Measurements from ENCODE around the gene TEX44.

DNA sequence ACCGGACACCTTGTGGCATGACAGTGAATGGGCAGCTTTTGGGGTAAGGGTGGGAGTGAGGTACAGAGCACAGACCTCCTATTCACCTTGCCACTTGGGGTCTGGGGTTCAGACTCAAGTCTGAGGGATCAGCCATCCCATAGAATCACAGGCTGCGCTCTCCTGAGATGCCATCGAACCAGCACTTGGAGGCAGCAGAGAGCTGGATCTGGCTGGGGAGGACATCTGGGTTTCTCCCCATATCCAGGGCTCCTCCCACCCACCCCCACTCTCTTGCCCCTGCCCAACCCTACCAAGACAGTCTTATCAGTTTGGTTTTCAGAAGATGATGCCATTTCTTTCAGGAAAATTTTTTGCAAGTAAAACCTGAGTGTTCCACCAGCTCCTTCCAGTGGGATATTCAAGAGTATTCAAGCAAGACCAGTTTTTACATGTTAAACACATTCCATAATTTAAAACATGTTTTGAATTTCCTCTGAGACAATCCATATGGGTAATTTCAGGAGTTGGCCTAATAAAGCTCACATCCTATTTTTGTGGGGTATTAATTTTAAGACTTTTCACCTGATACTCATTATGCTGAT, 29.2 kb upstream of the TEX44 start:
- TF ChIP-seq, protein P1, sequence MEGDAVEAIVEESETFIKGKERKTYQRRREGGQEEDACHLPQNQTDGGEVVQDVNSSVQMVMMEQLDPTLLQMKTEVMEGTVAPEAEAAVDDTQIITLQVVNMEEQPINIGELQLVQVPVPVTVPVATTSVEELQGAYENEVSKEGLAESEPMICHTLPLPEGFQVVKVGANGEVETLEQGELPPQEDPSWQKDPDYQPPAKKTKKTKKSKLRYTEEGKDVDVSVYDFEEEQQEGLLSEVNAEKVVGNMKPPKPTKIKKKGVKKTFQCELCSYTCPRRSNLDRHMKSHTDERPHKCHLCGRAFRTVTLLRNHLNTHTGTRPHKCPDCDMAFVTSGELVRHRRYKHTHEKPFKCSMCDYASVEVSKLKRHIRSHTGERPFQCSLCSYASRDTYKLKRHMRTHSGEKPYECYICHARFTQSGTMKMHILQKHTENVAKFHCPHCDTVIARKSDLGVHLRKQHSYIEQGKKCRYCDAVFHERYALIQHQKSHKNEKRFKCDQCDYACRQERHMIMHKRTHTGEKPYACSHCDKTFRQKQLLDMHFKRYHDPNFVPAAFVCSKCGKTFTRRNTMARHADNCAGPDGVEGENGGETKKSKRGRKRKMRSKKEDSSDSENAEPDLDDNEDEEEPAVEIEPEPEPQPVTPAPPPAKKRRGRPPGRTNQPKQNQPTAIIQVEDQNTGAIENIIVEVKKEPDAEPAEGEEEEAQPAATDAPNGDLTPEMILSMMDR (IDR thresholded peaks at IDR 0.05; ENCODE audit: poor library complexity, severe bottlenecking), result no peak
- TF ChIP-seq EP300 (conservative IDR thresholded peaks at IDR 0.05; ENCODE audit: poor library complexity, severe bottlenecking), result no peak
- no peak for TF ChIP-seq EZH2 (IDR thresholded peaks at IDR 0.05; ENCODE audit: borderline replicate concordance, insufficient read depth, low read length, poor library complexity, severe bottlenecking)
- no peak for TF ChIP-seq SMC3 (conservative IDR thresholded peaks at IDR 0.05; ENCODE audit: poor library complexity)
- TF ChIP-seq MXI1 (conservative IDR thresholded peaks at IDR 0.05; ENCODE audit: poor library complexity, severe bottlenecking), result no peak
- TF ChIP-seq RAD21 (conservative IDR thresholded peaks at IDR 0.05), result no peak

Measured in neural cell (in vitro differentiated cells).